ENCODE results near the gene MCTP1.

Gene MCTP1

DNA sequence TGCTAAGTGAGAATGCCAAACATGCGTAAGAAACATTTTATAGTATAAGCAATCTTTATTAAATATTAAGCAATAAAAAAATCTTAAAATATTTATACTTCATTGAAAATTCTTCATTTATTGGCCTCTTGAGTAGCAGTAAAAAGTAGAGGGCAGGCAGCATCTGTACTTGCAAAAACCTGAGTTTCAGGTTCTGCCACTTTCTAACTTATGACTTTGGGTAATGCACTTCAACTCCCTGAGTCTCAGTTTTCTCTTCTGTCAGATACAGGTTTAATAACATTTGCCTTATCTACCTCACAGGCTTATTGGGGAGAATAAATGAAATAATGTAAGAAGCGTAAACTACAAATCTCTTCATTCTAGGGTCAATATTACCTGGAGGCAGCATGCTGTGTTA, 19.8 kb upstream of the MCTP1 start:
- DNase-seq (ENCODE audit: low read depth in 1 of 2, low spot score in 1 of 2), result no peak
- TF ChIP-seq REST (IDR thresholded peaks at IDR 0.05; ENCODE audit: insufficient replicate concordance, low read depth) (no peak), SPI1 (IDR thresholded peaks at IDR 0.05; ENCODE audit: borderline replicate concordance, low read depth) (no peak), GABPA (IDR thresholded peaks at IDR 0.05; ENCODE audit: low read depth) (no peak), POLR2AphosphoS5 (IDR thresholded peaks at IDR 0.05; ENCODE audit: low read depth) (no peak), CTCF (IDR thresholded peaks at IDR 0.05; ENCODE audit: insufficient read depth, low read length) (no peak)

GRCh38 chr5:95298651-95299050, 13.8 kb upstream of the MCTP1 start:
- H3K27ac ChIP-seq (replicated peaks), result no peak overlapping the region
- H3K27me3 ChIP-seq (ENCODE audit: insufficient read depth, poor library complexity, severe bottlenecking), result no peaks in the 10 kb centered on the region
- no peak for DNase-seq (ENCODE audit: low read depth in 1 of 2, low spot score in 1 of 2)
- no peak for TF ChIP-seq POLR2AphosphoS5 (IDR thresholded peaks at IDR 0.05; ENCODE audit: low read depth)
- no peak for TF ChIP-seq REST (IDR thresholded peaks at IDR 0.05; ENCODE audit: insufficient replicate concordance, low read depth)
- TF ChIP-seq CTCF (IDR thresholded peaks at IDR 0.05; ENCODE audit: insufficient read depth, low read length), result no peak
- no peak for TF ChIP-seq SPI1 (IDR thresholded peaks at IDR 0.05; ENCODE audit: borderline replicate concordance, low read depth)
- TF ChIP-seq GABPA (IDR thresholded peaks at IDR 0.05; ENCODE audit: low read depth), result no peak
- no peak overlapping the region for H3K4me3 ChIP-seq (replicated peaks; ENCODE audit: insufficient read depth, low read length)

More for the DNA sequence above, 19.8 kb upstream of the MCTP1 start:
- Histone ChIP-seq H3K4me3 (replicated peaks; ENCODE audit: insufficient read depth, low read length) (no peak overlapping the region), H3K27me3 (ENCODE audit: insufficient read depth, poor library complexity, severe bottlenecking) (no peaks in the 10 kb centered on the region), H3K27ac (replicated peaks) (no peak overlapping the region)

GRCh38 chr5:95296291-95296690, 11.4 kb upstream of the MCTP1 start:
- no peak for DNase-seq (ENCODE audit: low read depth in 1 of 2, low spot score in 1 of 2)
- Histone ChIP-seq H3K4me3 (replicated peaks; ENCODE audit: insufficient read depth, low read length) (no peak overlapping the region), H3K27ac (replicated peaks) (no peak overlapping the region), H3K27me3 (ENCODE audit: insufficient read depth, poor library complexity, severe bottlenecking) (no peaks in the 10 kb centered on the region)
- TF ChIP-seq CTCF (IDR thresholded peaks at IDR 0.05; ENCODE audit: insufficient read depth, low read length) (no peak), POLR2AphosphoS5 (IDR thresholded peaks at IDR 0.05; ENCODE audit: low read depth) (no peak)

- no peak for DNase-seq (ENCODE audit: low read depth in 1 of 2, low spot score in 1 of 2)
- Histone ChIP-seq H3K27me3 (ENCODE audit: insufficient read depth, poor library complexity, severe bottlenecking) (peaks cover 11% of the 10 kb centered on the region), H3K27ac (replicated peaks) (no peak overlapping the region), H3K4me3 (replicated peaks; ENCODE audit: insufficient read depth, low read length) (no peak overlapping the region)
- TF ChIP-seq GABPA (IDR thresholded peaks at IDR 0.05; ENCODE audit: low read depth) (no peak), REST (IDR thresholded peaks at IDR 0.05; ENCODE audit: insufficient replicate concordance, low read depth) (no peak), POLR2AphosphoS5 (IDR thresholded peaks at IDR 0.05; ENCODE audit: low read depth) (no peak), CTCF (IDR thresholded peaks at IDR 0.05; ENCODE audit: insufficient read depth, low read length) (no peak), SPI1 (IDR thresholded peaks at IDR 0.05; ENCODE audit: borderline replicate concordance, low read depth) (no peak)
Observed at GRCh38 chr5:95285409-95285755, 488 bp upstream of the MCTP1 start.
